HL-60 (cell line): ENCODE results near the gene PDLIM5.

Source experiments
- CTCF ChIP-seq: IDR thresholded peaks from one replicate; pipeline ENCODE4 v1.5.1; 2011; ENCODE audit warnings: low read length, control low read depth, inconsistent platforms; ENCODE audit not compliant: insufficient read depth
- GABPA ChIP-seq: IDR thresholded peaks from 2 replicates; pipeline ENCODE4 v1.6.1; 2012; ENCODE audit warnings: low read depth
- POLR2AphosphoS5 ChIP-seq: IDR thresholded peaks from 2 replicates; pipeline ENCODE4 v1.6.1; 2012; ENCODE audit warnings: low read depth
- REST ChIP-seq: IDR thresholded peaks from 2 replicates; pipeline ENCODE4 v1.6.1; 2012; ENCODE audit warnings: low read depth; ENCODE audit not compliant: insufficient replicate concordance

GRCh38 chr4:94523033-94523580 lies 71.4 kb downstream of the PDLIM5 start:
- TF ChIP-seq CTCF (no peak), POLR2AphosphoS5 (no peak), REST (no peak), GABPA (no peak)
